ENCODE data around the gene CLEC2B.

Gene CLEC2B

GRCh38 chr12:9883175-9883574, 14.0 kb upstream of the CLEC2B start:
- no peak overlapping the region for H3K4me3 ChIP-seq (ENCODE audit: insufficient read depth, low read length, poor library complexity, severe bottlenecking)
- H3K9me2 ChIP-seq (replicated peaks; ENCODE audit: insufficient read depth, low read length): no peaks in the 10 kb centered on the region
- H3K9me3 ChIP-seq (ENCODE audit: insufficient read depth, low read length): no peaks in the 10 kb centered on the region
- no peak overlapping the region for H2AFZ ChIP-seq (ENCODE audit: low read depth, low read length, severe bottlenecking)
- H3K36me3 ChIP-seq (ENCODE audit: low read length): no peaks in the 10 kb centered on the region
- TF ChIP-seq, protein P1, sequence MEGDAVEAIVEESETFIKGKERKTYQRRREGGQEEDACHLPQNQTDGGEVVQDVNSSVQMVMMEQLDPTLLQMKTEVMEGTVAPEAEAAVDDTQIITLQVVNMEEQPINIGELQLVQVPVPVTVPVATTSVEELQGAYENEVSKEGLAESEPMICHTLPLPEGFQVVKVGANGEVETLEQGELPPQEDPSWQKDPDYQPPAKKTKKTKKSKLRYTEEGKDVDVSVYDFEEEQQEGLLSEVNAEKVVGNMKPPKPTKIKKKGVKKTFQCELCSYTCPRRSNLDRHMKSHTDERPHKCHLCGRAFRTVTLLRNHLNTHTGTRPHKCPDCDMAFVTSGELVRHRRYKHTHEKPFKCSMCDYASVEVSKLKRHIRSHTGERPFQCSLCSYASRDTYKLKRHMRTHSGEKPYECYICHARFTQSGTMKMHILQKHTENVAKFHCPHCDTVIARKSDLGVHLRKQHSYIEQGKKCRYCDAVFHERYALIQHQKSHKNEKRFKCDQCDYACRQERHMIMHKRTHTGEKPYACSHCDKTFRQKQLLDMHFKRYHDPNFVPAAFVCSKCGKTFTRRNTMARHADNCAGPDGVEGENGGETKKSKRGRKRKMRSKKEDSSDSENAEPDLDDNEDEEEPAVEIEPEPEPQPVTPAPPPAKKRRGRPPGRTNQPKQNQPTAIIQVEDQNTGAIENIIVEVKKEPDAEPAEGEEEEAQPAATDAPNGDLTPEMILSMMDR (IDR thresholded peaks at IDR 0.05; ENCODE audit: insufficient read depth, low read length, poor library complexity, severe bottlenecking): no peak
- TF ChIP-seq EZH2phosphoT487 (conservative IDR thresholded peaks at IDR 0.05; ENCODE audit: low read length): no peak
- no peaks in the 10 kb centered on the region for H3K79me2 ChIP-seq (ENCODE audit: insufficient read depth, low read length)
- H4K20me1 ChIP-seq (ENCODE audit: low read depth, low read length): no peaks in the 10 kb centered on the region
- no peak overlapping the region for H3K4me2 ChIP-seq (ENCODE audit: low read depth, low read length, poor library complexity, severe bottlenecking)
- H3K27ac ChIP-seq (ENCODE audit: low read depth, low read length): no peak overlapping the region
- H3K27me3 ChIP-seq (ENCODE audit: low read length): no peaks in the 10 kb centered on the region
- H3F3A ChIP-seq (ENCODE audit: insufficient read depth): no peaks in the 10 kb centered on the region
- H3K9ac ChIP-seq (ENCODE audit: low read length): no peak overlapping the region

GRCh38 chr12:9881988-9882387, 12.8 kb upstream of the CLEC2B start:
- Histone ChIP-seq H3K79me2 (ENCODE audit: insufficient read depth, low read length) (no peaks in the 10 kb centered on the region), H3K9me3 (ENCODE audit: insufficient read depth, low read length) (no peaks in the 10 kb centered on the region), H2AFZ (ENCODE audit: low read depth, low read length, severe bottlenecking) (no peak overlapping the region), H3K9ac (ENCODE audit: low read length) (no peak overlapping the region), H3K4me3 (ENCODE audit: insufficient read depth, low read length, poor library complexity, severe bottlenecking) (no peak overlapping the region), H3K4me2 (ENCODE audit: low read depth, low read length, poor library complexity, severe bottlenecking) (no peak overlapping the region), H3K27me3 (ENCODE audit: low read length) (no peaks in the 10 kb centered on the region), H3K9me2 (replicated peaks; ENCODE audit: insufficient read depth, low read length) (no peaks in the 10 kb centered on the region), H3K36me3 (ENCODE audit: low read length) (no peaks in the 10 kb centered on the region), H3F3A (ENCODE audit: insufficient read depth) (no peaks in the 10 kb centered on the region), H3K27ac (ENCODE audit: low read depth, low read length) (no peak overlapping the region), H4K20me1 (ENCODE audit: low read depth, low read length) (no peaks in the 10 kb centered on the region)
- TF ChIP-seq, protein P1 (IDR thresholded peaks at IDR 0.05; ENCODE audit: insufficient read depth, low read length, poor library complexity, severe bottlenecking): no peak
- TF ChIP-seq EZH2phosphoT487 (conservative IDR thresholded peaks at IDR 0.05; ENCODE audit: low read length): no peak

DNA sequence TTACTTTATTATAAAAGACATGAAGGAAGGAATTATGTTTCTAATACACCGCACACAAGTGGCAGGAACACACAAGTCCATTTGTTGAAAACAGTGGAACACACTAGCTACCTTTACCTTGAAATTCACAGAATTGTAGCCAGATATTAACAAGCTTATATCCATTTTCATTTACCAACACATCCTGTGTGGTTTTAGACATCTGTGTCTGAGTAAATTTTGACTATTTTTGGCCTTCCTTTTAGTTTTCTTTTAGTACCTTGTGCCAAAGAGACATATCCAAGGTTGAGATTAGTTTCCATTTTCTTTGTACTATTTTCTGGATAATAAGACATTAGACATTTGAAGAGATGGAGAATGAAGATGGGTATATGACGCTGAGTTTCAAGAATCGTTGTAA, 12.1 kb upstream of the CLEC2B start, which contains the start of gene KLRF2:
Gene KLRF2, plus strand, starts transcription at position 244 of the 400 bp plus-strand sequence. Its CDS starts 107 bp downstream, at position 351.
- Histone ChIP-seq H3K4me3 (ENCODE audit: insufficient read depth, low read length, poor library complexity, severe bottlenecking) (no peak within 1 kb of the TSS), H3K27me3 (ENCODE audit: low read length) (no peaks in the 10 kb centered on the region), H3K4me2 (ENCODE audit: low read depth, low read length, poor library complexity, severe bottlenecking) (no peak within 1 kb of the TSS), H3K9ac (ENCODE audit: low read length) (no peak within 1 kb of the TSS), H3K9me2 (replicated peaks; ENCODE audit: insufficient read depth, low read length) (no peaks in the 10 kb centered on the region), H4K20me1 (ENCODE audit: low read depth, low read length) (no peaks in the 10 kb centered on the region), H3K27ac (ENCODE audit: low read depth, low read length) (no peak within 1 kb of the TSS), H2AFZ (ENCODE audit: low read depth, low read length, severe bottlenecking) (no peak within 1 kb of the TSS), H3F3A (ENCODE audit: insufficient read depth) (no peaks in the 10 kb centered on the region), H3K36me3 (ENCODE audit: low read length) (no peaks in the 10 kb centered on the region), H3K9me3 (ENCODE audit: insufficient read depth, low read length) (no peaks in the 10 kb centered on the region), H3K79me2 (ENCODE audit: insufficient read depth, low read length) (no peaks in the 10 kb centered on the region)
- TF ChIP-seq, protein P1 (IDR thresholded peaks at IDR 0.05; ENCODE audit: insufficient read depth, low read length, poor library complexity, severe bottlenecking): no peak
- no peak for TF ChIP-seq EZH2phosphoT487 (conservative IDR thresholded peaks at IDR 0.05; ENCODE audit: low read length)

Data from SU-DHL-6 (cell line).